Gastroesophageal sphincter (tissue), 3 donors: ENCODE results near the gene SOST.

ENCODE experiments used
- CTCF ChIP-seq, 4 experiments: fragments of 200-600 bp in 2 of 4; fragments of 450-650 bp in 2 of 4; sonication (generic) in 1 of 4; IDR thresholded peaks; one replicate each; pipeline ENCODE4 v1.5.1; 2017 to 2019; ENCODE audit warnings: antibody characterized with exemption in 4 of 4, mild to moderate bottlenecking in 2 of 4, moderate library complexity in 2 of 4
- EP300 ChIP-seq: sonication (generic); formaldehyde crosslinking; IDR thresholded peaks from one replicate; pipeline ENCODE4 v1.6.1; 2017; ENCODE audit warnings: antibody characterized with exemption, mild to moderate bottlenecking
- POLR2A ChIP-seq, 2 donors: fragments of 450-650 bp; IDR thresholded peaks; one replicate each; pipeline ENCODE4 v1.6.1; 2017; ENCODE audit warnings: antibody characterized with exemption in 2 of 2, mild to moderate bottlenecking in 2 of 2, moderate library complexity in 1 of 2
- POLR2AphosphoS5 ChIP-seq: sonication (generic); formaldehyde crosslinking; IDR thresholded peaks from one replicate; pipeline ENCODE4 v1.6.1; 2017; ENCODE audit warnings: antibody characterized with exemption

GRCh38 chr17:43758497-43759174, at the start of gene SOST:
- TF ChIP-seq POLR2AphosphoS5 (no peak), CTCF (IDR thresholded peaks at IDR 0.05) (no peak), EP300 (no peak), POLR2A (IDR thresholded peaks at IDR 0.05) (no peak)
